Hematopoietic multipotent progenitor cell treated with erythropoietin and hydrocortisone succinate and interleukin-3 and kit ligand, for 8 days (in vitro differentiated cells): Measurements from ENCODE around the gene NFATC4.
"Not testable (repeated sequence)": the region's sequence is repeated elsewhere in the genome, so short reads cannot be mapped to it uniquely, and the experiment has no call there.

Experiments
- DNase-seq: peaks from one replicate; pipeline ENCODE4 v3.0.0-alpha.2; 2015

NFATC4 gene

GRCh38 chr14:24368562-24369252 lies 723 bp downstream of the NFATC4 start:
- no peak for DNase-seq

- DNase-seq, result no peak
Observed at GRCh38 chr14:24369463-24369862, 1.5 kb downstream of the NFATC4 start.

GRCh38 chr14:24369907-24370687 lies 2.1 kb downstream of the NFATC4 start:
- DNase-seq, result no peak

- no peak for DNase-seq
Observed at GRCh38 chr14:24370748-24371147, 2.8 kb downstream of the NFATC4 start.

- not testable (repeated sequence) for DNase-seq
Observed at GRCh38 chr14:24371605-24372004, 3.6 kb downstream of the NFATC4 start.

- DNase-seq, result no peak
Observed at GRCh38 chr14:24372701-24373416, 4.9 kb downstream of the NFATC4 start.

- DNase-seq, result no peak
Observed at GRCh38 chr14:24376448-24377070, 8.6 kb downstream of the NFATC4 start.

GRCh38 chr14:24377126-24377525 lies 9.1 kb downstream of the NFATC4 start:
- peak; percentile 52 for DNase-seq

- DNase-seq, result peak; percentile 77
Observed at GRCh38 chr14:24377657-24378056, 9.7 kb downstream of the NFATC4 start.

- no peak for DNase-seq
Observed at GRCh38 chr14:24378327-24378726, 10.3 kb downstream of the NFATC4 start.

- DNase-seq, result no peak
Observed at GRCh38 chr14:24378981-24379906, 11.3 kb downstream of the NFATC4 start.

GRCh38 chr14:24379907-24380730 lies 12.1 kb downstream of the NFATC4 start:
- no peak for DNase-seq

GRCh38 chr14:24381363-24382063 lies 13.5 kb downstream of the NFATC4 start:
- DNase-seq, result no peak

GRCh38 chr14:24382064-24382371 lies 14.0 kb downstream of the NFATC4 start:
- no peak for DNase-seq

- no peak for DNase-seq
Observed at GRCh38 chr14:24384169-24384568, 16.2 kb downstream of the NFATC4 start.

GRCh38 chr14:24385524-24385923 lies 17.5 kb downstream of the NFATC4 start:
- no peak for DNase-seq

GRCh38 chr14:24387009-24387345 lies 19.0 kb downstream of the NFATC4 start:
- no peak for DNase-seq

GRCh38 chr14:24387579-24387978 lies 19.6 kb downstream of the NFATC4 start:
- DNase-seq, result not testable (repeated sequence)

- no peak for DNase-seq
Observed at GRCh38 chr14:24388474-24389179, 20.6 kb downstream of the NFATC4 start.

- no peak for DNase-seq
Observed at GRCh38 chr14:24389226-24389848, 21.4 kb downstream of the NFATC4 start.
